GM12878 (cell line): Measurements from ENCODE around the gene TOPORS. TPM values are rescaled to one million over a fixed set of nuclear protein-coding genes. Genes with fewer than 3 reads are reported as not detected.

ENCODE experiments used
- ATAC-seq: fragments of 200-7000 bp; cut with Tn5 transposase; 3 replicates; pipeline ENCODE4 v1.9.1; 2020; ENCODE audit warnings: mild to moderate bottlenecking, moderate library complexity
- BruUV-seq: library from RNA; stranded (reverse); fragments of 400-500 nt; replicated peaks from 2 replicates; lab custom pipeline; 2021; lab: Mats Ljungman, UMichigan
- CTCF ChIA-PET: fragments of 300-600 bp; sonication (Branson Sonifier 250); formaldehyde crosslinking; extraction: SDS; loops from one replicate; lab custom pipeline; 2021; ENCODE audit warnings: inconsistent platforms; lab: Yijun Ruan, JAX
- POLR2A ChIA-PET: fragments of 350-600 bp; formaldehyde crosslinking; extraction: SDS; loops from one replicate; lab custom pipeline; 2021; ENCODE audit warnings: inconsistent platforms; lab: Charles Lee
- RAD21 ChIA-PET: fragments of 300-600 bp; sonication (Branson Sonifier 250); formaldehyde crosslinking; loops from one replicate; lab custom pipeline; 2023; ENCODE audit warnings: antibody characterized with exemption; ENCODE audit not compliant: unreplicated experiment; lab: Charles Lee
- SMC1A ChIA-PET: fragments of 300-600 bp; sonication (Branson Sonifier 250); formaldehyde crosslinking; loops from one replicate; lab custom pipeline; 2023; ENCODE audit not compliant: unreplicated experiment, uncharacterized antibody; lab: Charles Lee
- DNase-seq: peaks from one replicate; pipeline ENCODE4 v3.0.0-alpha.2; 2011; ENCODE audit warnings: low read depth, low spot score
- FAIRE-seq: peaks from 3 replicates; lab custom pipeline; 2011; peaks lifted over from hg19 to GRCh38; lab: Jason Lieb, UNC
- H2AFZ ChIP-seq: 2 replicates; pipeline ENCODE4 v1.6.0; 2011; ENCODE audit warnings: low read depth, low read length, control low read depth; ENCODE audit not compliant: control insufficient read depth
- H3K27ac ChIP-seq: 2 replicates; pipeline ENCODE4 v1.5.1; 2011; ENCODE audit warnings: control low read depth; ENCODE audit not compliant: control insufficient read depth, insufficient read depth
- H3K27me3 ChIP-seq, 2 experiments: replicated peaks in 1 of 2; 2 replicates each; pipeline versions ENCODE4 v1.6.0 to v1.6.1; 2011; ENCODE audit warnings: low read length in 1 of 2; ENCODE audit not compliant: control insufficient read depth in 2 of 2, insufficient read depth in 2 of 2
- H3K36me3 ChIP-seq, 2 experiments: 2 replicates each; pipeline ENCODE4 v1.5.1; 2011; ENCODE audit warnings: low read length in 1 of 2; ENCODE audit not compliant: control insufficient read depth in 2 of 2, insufficient read depth in 2 of 2
- H3K4me1 ChIP-seq: 2 replicates; pipeline ENCODE4 v1.6.1; 2011; ENCODE audit warnings: mild to moderate bottlenecking, low read length, moderate library complexity, mixed read lengths; ENCODE audit not compliant: control insufficient read depth, insufficient read depth
- H3K4me2 ChIP-seq: 2 replicates; pipeline ENCODE4 v1.6.0; 2011; ENCODE audit warnings: control low read depth; ENCODE audit not compliant: control insufficient read depth, insufficient read depth
- H3K4me3 ChIP-seq: fragments of 200-600 bp; sonication (generic); 2 replicates; pipeline ENCODE4 v1.5.1; 2016
- H3K79me2 ChIP-seq: 2 replicates; pipeline ENCODE4 v1.6.0; 2011; ENCODE audit warnings: low read length; ENCODE audit not compliant: control insufficient read depth, insufficient read depth
- H3K9ac ChIP-seq: 2 replicates; pipeline ENCODE4 v1.8.0; 2011; ENCODE audit warnings: low read length, control low read depth, mixed read lengths; ENCODE audit not compliant: control insufficient read depth, insufficient read depth
- H3K9me3 ChIP-seq: replicated peaks from 3 replicates; pipeline ENCODE4 v1.5.1; 2011; ENCODE audit warnings: mild to moderate bottlenecking, low read length; ENCODE audit not compliant: control insufficient read depth, insufficient read depth
- H4K20me1 ChIP-seq: 2 replicates; pipeline ENCODE4 v1.6.0; 2011; ENCODE audit not compliant: control insufficient read depth, insufficient read depth
- BHLHE40 ChIP-seq, 2 experiments: fragments of 450-650 bp in 1 of 2; IDR thresholded peaks; 2 replicates each; pipeline ENCODE4 v1.6.1; 2011 to 2017; ENCODE audit warnings: low read depth in 2 of 2, borderline replicate concordance in 1 of 2, improper control_type of control experiment in 1 of 2, low read length in 1 of 2, mild to moderate bottlenecking in 1 of 2
- CBX5 ChIP-seq: sonication (generic); IDR thresholded peaks from 2 replicates; pipeline ENCODE4 v1.6.1; 2016; ENCODE audit warnings: low read depth, moderate library complexity, mild to moderate bottlenecking, inconsistent platforms
- CHD4 ChIP-seq: fragments of 200-600 bp; sonication (generic); IDR thresholded peaks from 2 replicates; pipeline ENCODE4 v1.6.1; 2016; ENCODE audit warnings: mild to moderate bottlenecking
- JUND ChIP-seq: IDR thresholded peaks from 2 replicates; pipeline ENCODE4 v1.6.1; 2012; ENCODE audit warnings: low read depth, mild to moderate bottlenecking, low read length, improper control_type of control experiment, moderate library complexity
- KLF5 ChIP-seq: fragments of 450-650 bp; IDR thresholded peaks from 2 replicates; pipeline ENCODE4 v1.6.1; 2014; ENCODE audit warnings: mild to moderate bottlenecking; ENCODE audit not compliant: partially characterized antibody
- LARP7 ChIP-seq: fragments of 450-650 bp; IDR thresholded peaks from 2 replicates; pipeline ENCODE4 v1.6.1; 2017; ENCODE audit warnings: mild to moderate bottlenecking
- NFYA ChIP-seq: IDR thresholded peaks from 2 replicates; pipeline ENCODE4 v1.6.1; 2011; ENCODE audit warnings: low read depth, mild to moderate bottlenecking, low read length, improper control_type of control experiment, borderline replicate concordance
- POU2F2 ChIP-seq: IDR thresholded peaks from 3 replicates; pipeline ENCODE4 v1.6.1; 2011; ENCODE audit warnings: low read depth, mild to moderate bottlenecking, low read length, borderline replicate concordance
- SMAD5 ChIP-seq: IDR thresholded peaks from 2 replicates; pipeline ENCODE4 v1.6.1; 2016; ENCODE audit warnings: antibody characterized with exemption, low read depth
- SREBF1 ChIP-seq: IDR thresholded peaks from 2 replicates; pipeline ENCODE4 v1.6.1; 2012; ENCODE audit warnings: mild to moderate bottlenecking, low read length
- USF2 ChIP-seq: IDR thresholded peaks from 2 replicates; pipeline ENCODE4 v1.6.1; 2011; ENCODE audit warnings: low read depth, low read length, improper control_type of control experiment, borderline replicate concordance
- ZBTB33 ChIP-seq: fragments of 450-650 bp; IDR thresholded peaks from 2 replicates; pipeline ENCODE4 v1.6.1; 2017; ENCODE audit warnings: mild to moderate bottlenecking
- ZNF207 ChIP-seq: fragments of 450-650 bp; IDR thresholded peaks from 2 replicates; pipeline ENCODE4 v1.6.1; 2014; ENCODE audit warnings: antibody characterized with exemption, mild to moderate bottlenecking, borderline replicate concordance
- ZNF24 ChIP-seq: fragments of 450-650 bp; IDR thresholded peaks from 2 replicates; pipeline ENCODE4 v1.6.1; 2017; ENCODE audit warnings: antibody characterized with exemption, mild to moderate bottlenecking
- ZNF384 ChIP-seq: IDR thresholded peaks from 2 replicates; pipeline ENCODE4 v1.6.1; 2012; ENCODE audit warnings: low read depth, mild to moderate bottlenecking, low read length, improper control_type of control experiment, borderline replicate concordance
- WGBS: methylation state at CpG from one replicate; pipeline ENCODE4 v1.1.6; 2016; ENCODE audit warnings: low lambda C conversion rate; ENCODE audit not compliant: insufficient replicate concordance, insufficient coverage; ENCODE audit errors: missing lambda C conversion rate; 5-methylcytosine and 5-hydroxymethylcytosine counted together
- in situ Hi-C: fragments of 300-500 bp; cut with MboI; formaldehyde crosslinking; loops from 9 replicates; pipeline ENCODE4 v1.14.3; 2018; ENCODE audit warnings: mixed read lengths
- intact Hi-C: fragments of 100-400 bp; cut with micrococcal nuclease; formaldehyde crosslinking; loops from one replicate; pipeline ENCODE4 v1.14.2; 2022; ENCODE audit not compliant: unreplicated experiment
- polyA plus RNA-seq, 11 experiments: library from polyadenylated mRNA; depleted of rRNA in 4 of 11; unstranded in 6 of 11; stranded (reverse) in 5 of 11; fragments of >200 nt; fragmentation: Nextera tagmentation in 4 of 11; fragmentation: Illumina TruSeq in 1 of 11; extraction: Ambion mirVana in 4 of 11; extraction: Trizol in 1 of 11; gene quantifications; 1 replicate in 1 of 11; 2 replicates in 10 of 11; pipeline versions ENCODE4 v1.2.1 to v1.2.3, GENCODE V29; 2011 to 2016; ENCODE audit warnings: inconsistent platforms in 2 of 11, missing spikeins in 2 of 11, low read depth in 1 of 11
- total RNA-seq, 4 experiments: library from RNA; depleted of rRNA in 3 of 4; stranded (reverse); fragments of >200 nt in 3 of 4; fragmentation: Illumina TruSeq in 1 of 4; extraction: Trizol in 1 of 4; gene quantifications; 2 replicates each; pipeline versions ENCODE4 v1.2.1 to v1.2.3, GENCODE V29; 2013 to 2021
- TF ChIP-seq, protein P1 (sequence below): fragments of 150-350 bp; IDR thresholded peaks from 2 replicates; pipeline ENCODE4 v1.6.1; 2014; ENCODE audit warnings: mild to moderate bottlenecking, low read depth, low read length
- TF ChIP-seq, protein P2 (sequence below): fragments of 450-650 bp; IDR thresholded peaks from 2 replicates; pipeline ENCODE4 v1.6.1; 2018; ENCODE audit warnings: mild to moderate bottlenecking, low read depth, moderate library complexity; ENCODE audit not compliant: partially characterized antibody

Gene TOPORS
- total and polyA plus RNA-seq, 10 of the 15 experiments (the other 5 are each of a cell fraction or from before 2014, with no cell fraction given): 6.0 to 27.8 (median 14.3) TPM

GRCh38 chr9:32596096-32596865 lies 43.9 kb upstream of the TOPORS start:
- H3K79me2 ChIP-seq: no peaks in the 10 kb centered on the region
- POLR2A ChIA-PET: no interaction called here
- TF ChIP-seq JUND (no peak), POU2F2 (no peak), LARP7 (no peak), ZBTB33 (no peak), ZNF384 (no peak), KLF5 (no peak), NFYA (no peak), CHD4 (no peak), ZNF207 (no peak), ZNF24 (no peak), USF2 (no peak), SREBF1 (no peak), BHLHE40 (IDR thresholded peaks at IDR 0.05; ENCODE audit: borderline replicate concordance in 1 of 2, low read depth in 2 of 2, low read length in 1 of 2) (no peak), SMAD5 (no peak), CBX5 (no peak)
- TF ChIP-seq, protein P1, sequence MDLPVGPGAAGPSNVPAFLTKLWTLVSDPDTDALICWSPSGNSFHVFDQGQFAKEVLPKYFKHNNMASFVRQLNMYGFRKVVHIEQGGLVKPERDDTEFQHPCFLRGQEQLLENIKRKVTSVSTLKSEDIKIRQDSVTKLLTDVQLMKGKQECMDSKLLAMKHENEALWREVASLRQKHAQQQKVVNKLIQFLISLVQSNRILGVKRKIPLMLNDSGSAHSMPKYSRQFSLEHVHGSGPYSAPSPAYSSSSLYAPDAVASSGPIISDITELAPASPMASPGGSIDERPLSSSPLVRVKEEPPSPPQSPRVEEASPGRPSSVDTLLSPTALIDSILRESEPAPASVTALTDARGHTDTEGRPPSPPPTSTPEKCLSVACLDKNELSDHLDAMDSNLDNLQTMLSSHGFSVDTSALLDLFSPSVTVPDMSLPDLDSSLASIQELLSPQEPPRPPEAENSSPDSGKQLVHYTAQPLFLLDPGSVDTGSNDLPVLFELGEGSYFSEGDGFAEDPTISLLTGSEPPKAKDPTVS: no peak
- TF ChIP-seq, protein P2, sequence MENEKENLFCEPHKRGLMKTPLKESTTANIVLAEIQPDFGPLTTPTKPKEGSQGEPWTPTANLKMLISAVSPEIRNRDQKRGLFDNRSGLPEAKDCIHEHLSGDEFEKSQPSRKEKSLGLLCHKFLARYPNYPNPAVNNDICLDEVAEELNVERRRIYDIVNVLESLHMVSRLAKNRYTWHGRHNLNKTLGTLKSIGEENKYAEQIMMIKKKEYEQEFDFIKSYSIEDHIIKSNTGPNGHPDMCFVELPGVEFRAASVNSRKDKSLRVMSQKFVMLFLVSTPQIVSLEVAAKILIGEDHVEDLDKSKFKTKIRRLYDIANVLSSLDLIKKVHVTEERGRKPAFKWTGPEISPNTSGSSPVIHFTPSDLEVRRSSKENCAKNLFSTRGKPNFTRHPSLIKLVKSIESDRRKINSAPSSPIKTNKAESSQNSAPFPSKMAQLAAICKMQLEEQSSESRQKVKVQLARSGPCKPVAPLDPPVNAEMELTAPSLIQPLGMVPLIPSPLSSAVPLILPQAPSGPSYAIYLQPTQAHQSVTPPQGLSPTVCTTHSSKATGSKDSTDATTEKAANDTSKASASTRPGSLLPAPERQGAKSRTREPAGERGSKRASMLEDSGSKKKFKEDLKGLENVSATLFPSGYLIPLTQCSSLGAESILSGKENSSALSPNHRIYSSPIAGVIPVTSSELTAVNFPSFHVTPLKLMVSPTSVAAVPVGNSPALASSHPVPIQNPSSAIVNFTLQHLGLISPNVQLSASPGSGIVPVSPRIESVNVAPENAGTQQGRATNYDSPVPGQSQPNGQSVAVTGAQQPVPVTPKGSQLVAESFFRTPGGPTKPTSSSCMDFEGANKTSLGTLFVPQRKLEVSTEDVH: no peak
- TF ChIP-seq, all 136 proteins: peak for 0
- Histone ChIP-seq H3K36me3 (no peaks in the 10 kb centered on the region), H3K4me3 (no peak overlapping the region), H3K27me3 (no peaks in the 10 kb centered on the region), H3K27ac (no peak overlapping the region), H3K9ac (no peak overlapping the region), H3K4me2 (no peak overlapping the region), H3K4me1 (no peaks in the 10 kb centered on the region), H3K9me3 (no peaks in the 10 kb centered on the region), H2AFZ (no peak overlapping the region), H4K20me1 (no peaks in the 10 kb centered on the region)
- ATAC-seq: no peak
- SMC1A ChIA-PET: no interaction called here
- in situ Hi-C loops (no loop called here), intact Hi-C loops (no loop called here)
- no peak for DNase-seq
- peak; percentile 18 for FAIRE-seq
- RAD21 ChIA-PET: no interaction called here
- WGBS: 26% methylated on average over 4 of the region's 4 CpGs
- no TSS peak for BruUV-seq
- CTCF ChIA-PET: interaction anchor here (1.0 to 1.1 kb wide), 2 partner anchors 10 to 217 kb away, joined by 4 read pairs; no protein-coding TSS in a partner anchor
